Ishikawa (cell line): ENCODE data around the gene AK9.

Experiments
- CREB1 ChIP-seq: IDR thresholded peaks from 2 replicates; pipeline ENCODE4 v1.6.1; 2012; ENCODE audit warnings: low read depth
- EGR1 ChIP-seq: IDR thresholded peaks from 2 replicates; pipeline ENCODE4 v1.6.1; 2012
- FOXM1 ChIP-seq: IDR thresholded peaks from 2 replicates; pipeline ENCODE4 v1.6.1; 2012; ENCODE audit warnings: low read depth, borderline replicate concordance
- MAX ChIP-seq: IDR thresholded peaks from 2 replicates; pipeline ENCODE4 v1.6.1; 2012
- REST ChIP-seq: IDR thresholded peaks from 2 replicates; pipeline ENCODE4 v1.6.1; 2012; ENCODE audit warnings: low read depth, mild to moderate bottlenecking
- TEAD4 ChIP-seq: IDR thresholded peaks from 2 replicates; pipeline ENCODE4 v1.6.1; 2012

- TF ChIP-seq CREB1 (no peak), REST (no peak), TEAD4 (no peak), EGR1 (no peak), FOXM1 (no peak), MAX (no peak)
Observed at GRCh38 chr6:109457562-109457996, 233.4 kb downstream of the AK9 start.
